Activated CD4-positive, alpha-beta T cell treated with anti-CD3 and anti-CD28 coated beads for 24 hours (primary cell): ENCODE data around the gene ATP9B.
"Not testable (repeated sequence)": the region's sequence is repeated elsewhere in the genome, so short reads cannot be mapped to it uniquely, and the experiment has no call there.

Source experiments
- DNase-seq, 2 donors: peaks; one replicate each; pipeline ENCODE4 v3.0.0-alpha.2; 2020; ENCODE audit warnings: low read depth in 2 of 2

ATP9B gene

GRCh38 chr18:79326413-79327198 is 257.4 kb downstream of the ATP9B start:
- DNase-seq: no peak

GRCh38 chr18:79327199-79327721 is 258.1 kb downstream of the ATP9B start:
- no peak for DNase-seq

- DNase-seq: not testable (repeated sequence)
These were observed 258.7 kb downstream of the ATP9B start for GRCh38 chr18:79327915-79328314.

- DNase-seq: no peak
These were observed 259.7 kb downstream of the ATP9B start for GRCh38 chr18:79328887-79329286.

- DNase-seq: no peak
These were observed 260.6 kb downstream of the ATP9B start for GRCh38 chr18:79329786-79330185.

- no peak for DNase-seq
These were observed 263.5 kb downstream of the ATP9B start for GRCh38 chr18:79332646-79333045.

- no peak for DNase-seq
These were observed 263.9 kb downstream of the ATP9B start for GRCh38 chr18:79333046-79333445.

- no peak for DNase-seq
These were observed 265.5 kb downstream of the ATP9B start for GRCh38 chr18:79334496-79335233.

GRCh38 chr18:79335833-79336360 is 266.7 kb downstream of the ATP9B start:
- no peak for DNase-seq

- no peak for DNase-seq
These were observed 267.5 kb downstream of the ATP9B start for GRCh38 chr18:79336556-79337142.

- DNase-seq: no peak
These were observed 268.0 kb downstream of the ATP9B start for GRCh38 chr18:79337184-79337583.

GRCh38 chr18:79337620-79338019 is 268.4 kb downstream of the ATP9B start:
- no peak for DNase-seq

- DNase-seq: no peak
These were observed 270.1 kb downstream of the ATP9B start for GRCh38 chr18:79339094-79339908.

- no peak for DNase-seq
These were observed 274.5 kb downstream of the ATP9B start for GRCh38 chr18:79343567-79344207.

- no peak for DNase-seq
These were observed 275.0 kb downstream of the ATP9B start for GRCh38 chr18:79344208-79344581.

- DNase-seq: no peak
These were observed 276.2 kb downstream of the ATP9B start for GRCh38 chr18:79345366-79345765.

- DNase-seq: no peak
These were observed 276.8 kb downstream of the ATP9B start for GRCh38 chr18:79345981-79346380.

- no peak for DNase-seq
These were observed 278.9 kb downstream of the ATP9B start for GRCh38 chr18:79348066-79348465.

- no peak for DNase-seq
These were observed 283.2 kb downstream of the ATP9B start for GRCh38 chr18:79352432-79352831.

GRCh38 chr18:79353267-79353666 is 284.1 kb downstream of the ATP9B start:
- no peak for DNase-seq

- DNase-seq: no peak
These were observed 285.2 kb downstream of the ATP9B start for GRCh38 chr18:79354350-79354749.
